Heart left ventricle (tissue), 13 donors: ENCODE results near the gene HTATSF1.

Experiments
- POLR2A ChIP-seq, 2 donors: fragments of 450-650 bp; IDR thresholded peaks; one replicate each; pipeline ENCODE4 v1.6.1; 2017; ENCODE audit warnings: antibody characterized with exemption in 2 of 2, mild to moderate bottlenecking in 2 of 2, moderate library complexity in 2 of 2
- TF ChIP-seq, protein P1 (sequence below), 12 donors: fragments of 200-600 bp; sonication (generic) in 4 of 12; IDR thresholded peaks; one replicate each; pipeline versions ENCODE4 v1.5.0 to v1.8.0; 2018 to 2022; ENCODE audit warnings: antibody characterized with exemption in 12 of 12, mild to moderate bottlenecking in 5 of 12
- donor health status: ischemic (EF 13 %, LVEDD 7.1; RV severe dilation, severe dysfunction).
- donor health status: DM: no; HTN: yes; CAD: no.
- donor health status: DM: no; HTN: no; CAD: no.
- donor health status: ischemic (EF 25% LVEDD 6.9; RV normal size, moderate dysfunction).
- donor health status: ischemic (EF 25% LVEDD 5.7; RV mildly dilated, moderate dysfunction).
- donor health status: ischemic (EF 35%, LVEDD 5.7; RV mildly dilated, moderate dysfunction).
- donor health status: nonischemic (EF 11% LVEDD 7.7; RV severe dilation, severe dysfunction).
- donor health status: DM: yes; HTN: yes; CAD: no.
- donor health status: PGD.
- donor health status: ischemic (EF 29% LVEDD 5.4; RV normal size, mild dysfunction).
- donor health status: nonischemic (EF 23%, LVEDD 6.1; RV moderate dilation, normal function).

- TF ChIP-seq, protein P1, sequence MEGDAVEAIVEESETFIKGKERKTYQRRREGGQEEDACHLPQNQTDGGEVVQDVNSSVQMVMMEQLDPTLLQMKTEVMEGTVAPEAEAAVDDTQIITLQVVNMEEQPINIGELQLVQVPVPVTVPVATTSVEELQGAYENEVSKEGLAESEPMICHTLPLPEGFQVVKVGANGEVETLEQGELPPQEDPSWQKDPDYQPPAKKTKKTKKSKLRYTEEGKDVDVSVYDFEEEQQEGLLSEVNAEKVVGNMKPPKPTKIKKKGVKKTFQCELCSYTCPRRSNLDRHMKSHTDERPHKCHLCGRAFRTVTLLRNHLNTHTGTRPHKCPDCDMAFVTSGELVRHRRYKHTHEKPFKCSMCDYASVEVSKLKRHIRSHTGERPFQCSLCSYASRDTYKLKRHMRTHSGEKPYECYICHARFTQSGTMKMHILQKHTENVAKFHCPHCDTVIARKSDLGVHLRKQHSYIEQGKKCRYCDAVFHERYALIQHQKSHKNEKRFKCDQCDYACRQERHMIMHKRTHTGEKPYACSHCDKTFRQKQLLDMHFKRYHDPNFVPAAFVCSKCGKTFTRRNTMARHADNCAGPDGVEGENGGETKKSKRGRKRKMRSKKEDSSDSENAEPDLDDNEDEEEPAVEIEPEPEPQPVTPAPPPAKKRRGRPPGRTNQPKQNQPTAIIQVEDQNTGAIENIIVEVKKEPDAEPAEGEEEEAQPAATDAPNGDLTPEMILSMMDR (IDR thresholded peaks at IDR 0.05), result no peak
- TF ChIP-seq POLR2A (IDR thresholded peaks at IDR 0.05), result no peak
These were observed 43.6 kb upstream of the HTATSF1 start for GRCh38 chrX:136453771-136454170.
